ENCODE data around the gene RPS29. TPM values are rescaled to one million over a fixed set of nuclear protein-coding genes. Genes with fewer than 3 reads are reported as not detected.

The RPS29 gene
- total RNA-seq, 2 donors from 2014 or later: 1,499 to 8,459 TPM

DNA sequence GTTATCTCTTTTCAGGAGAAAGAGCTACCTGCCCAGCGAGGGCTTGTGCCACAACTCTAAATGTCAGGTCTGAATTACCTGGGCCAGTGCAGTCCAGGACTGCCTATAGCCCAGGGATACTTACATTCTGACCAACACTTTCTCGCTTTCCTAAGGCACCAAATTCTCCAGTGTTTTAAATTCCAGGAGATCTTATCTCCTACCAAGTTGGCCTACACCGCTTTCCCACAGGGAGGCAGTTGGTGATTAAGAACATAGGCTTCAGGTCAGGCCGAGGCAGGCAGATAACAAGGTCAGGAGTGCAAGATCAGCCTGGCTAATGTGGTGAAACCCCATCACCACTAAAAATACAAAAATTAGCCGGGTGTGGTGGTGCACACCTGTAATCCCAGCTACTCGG, 41.1 kb downstream of the RPS29 start:
- Histone ChIP-seq H3K4me1 (no peaks in the 10 kb centered on the region), H3K36me3 (no peaks in the 10 kb centered on the region), H3K9me3 (no peaks in the 10 kb centered on the region), H3K27ac (no peak overlapping the region), H3K4me3 (no peak overlapping the region), H3K27me3 (no peaks in the 10 kb centered on the region)
- TF ChIP-seq, protein P1, sequence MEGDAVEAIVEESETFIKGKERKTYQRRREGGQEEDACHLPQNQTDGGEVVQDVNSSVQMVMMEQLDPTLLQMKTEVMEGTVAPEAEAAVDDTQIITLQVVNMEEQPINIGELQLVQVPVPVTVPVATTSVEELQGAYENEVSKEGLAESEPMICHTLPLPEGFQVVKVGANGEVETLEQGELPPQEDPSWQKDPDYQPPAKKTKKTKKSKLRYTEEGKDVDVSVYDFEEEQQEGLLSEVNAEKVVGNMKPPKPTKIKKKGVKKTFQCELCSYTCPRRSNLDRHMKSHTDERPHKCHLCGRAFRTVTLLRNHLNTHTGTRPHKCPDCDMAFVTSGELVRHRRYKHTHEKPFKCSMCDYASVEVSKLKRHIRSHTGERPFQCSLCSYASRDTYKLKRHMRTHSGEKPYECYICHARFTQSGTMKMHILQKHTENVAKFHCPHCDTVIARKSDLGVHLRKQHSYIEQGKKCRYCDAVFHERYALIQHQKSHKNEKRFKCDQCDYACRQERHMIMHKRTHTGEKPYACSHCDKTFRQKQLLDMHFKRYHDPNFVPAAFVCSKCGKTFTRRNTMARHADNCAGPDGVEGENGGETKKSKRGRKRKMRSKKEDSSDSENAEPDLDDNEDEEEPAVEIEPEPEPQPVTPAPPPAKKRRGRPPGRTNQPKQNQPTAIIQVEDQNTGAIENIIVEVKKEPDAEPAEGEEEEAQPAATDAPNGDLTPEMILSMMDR (IDR thresholded peaks at IDR 0.05): no peak
- no peak for DNase-seq (ENCODE audit: low spot score)

DNA sequence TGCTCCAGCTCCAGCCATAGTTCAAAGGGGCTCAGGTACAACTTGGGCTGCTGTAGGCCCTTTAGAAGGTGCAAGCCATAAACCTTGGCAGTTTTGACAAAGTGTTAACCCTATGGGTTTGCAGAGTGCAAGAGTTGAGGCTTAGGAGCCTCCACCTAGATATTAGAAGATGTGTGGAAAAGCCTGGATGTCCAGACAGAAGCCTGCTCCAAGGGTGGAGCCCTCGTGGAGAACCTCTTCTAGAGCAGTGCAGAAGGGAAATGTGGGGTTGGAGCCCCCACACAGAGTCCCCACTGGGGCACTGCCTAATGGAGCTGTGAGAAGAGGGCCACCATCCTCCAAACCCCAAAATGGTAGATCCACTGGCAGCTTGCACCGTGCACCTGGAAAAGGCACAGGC, 45.1 kb downstream of the RPS29 start:
- TF ChIP-seq, protein P1 (IDR thresholded peaks at IDR 0.05): no peak
- Histone ChIP-seq H3K9me3 (no peaks in the 10 kb centered on the region), H3K4me3 (no peak overlapping the region), H3K36me3 (no peaks in the 10 kb centered on the region), H3K27me3 (no peaks in the 10 kb centered on the region), H3K4me1 (no peaks in the 10 kb centered on the region), H3K27ac (no peak overlapping the region)
- DNase-seq (ENCODE audit: low spot score): no peak

DNA sequence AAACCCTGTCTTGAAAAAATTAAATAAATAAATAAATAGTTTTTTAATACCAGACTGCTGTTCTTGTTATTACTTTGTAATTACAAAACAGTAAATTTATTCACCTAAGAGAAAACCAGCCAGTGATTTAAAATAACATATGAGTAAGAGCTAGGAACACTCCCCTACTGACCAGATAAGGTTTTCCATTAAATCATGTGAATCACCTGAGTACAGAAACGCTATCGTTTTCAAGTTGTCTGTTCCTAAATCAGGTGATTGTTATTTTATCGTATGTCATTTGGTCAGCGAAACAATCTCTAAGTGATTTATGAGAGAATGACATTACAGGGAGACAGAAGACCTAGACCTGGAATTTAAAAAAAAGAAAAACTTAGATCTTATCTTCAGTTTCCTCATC, 47.3 kb downstream of the RPS29 start:
- no peak overlapping the region for H3K4me3 ChIP-seq
- no peaks in the 10 kb centered on the region for H3K36me3 ChIP-seq
- no peaks in the 10 kb centered on the region for H3K4me1 ChIP-seq
- TF ChIP-seq, protein P1 (IDR thresholded peaks at IDR 0.05): no peak
- no peak overlapping the region for H3K27ac ChIP-seq
- no peaks in the 10 kb centered on the region for H3K9me3 ChIP-seq
- H3K27me3 ChIP-seq: no peaks in the 10 kb centered on the region
- DNase-seq (ENCODE audit: low spot score): no peak

Other genes starting within 250 kb of the RPS29 start
- 1 to 10 TPM; 3.6 to 3.8 TPM for gene LRR1, start 12.6 kb upstream of the RPS29 start, total RNA-seq
- gene RPL36AL, start 34.2 kb upstream of the RPS29 start, total RNA-seq: 100 to 1,000 TPM; 133 to 301 TPM
- gene MGAT2, start 34.4 kb upstream of the RPS29 start, total RNA-seq: 10 to 100 TPM; 15.4 to 22.9 TPM
- gene DNAAF2, start 48.9 kb upstream of the RPS29 start, total RNA-seq: 1 to 10 TPM; 6.3 to 8.9 TPM
- gene POLE2, start 101.8 kb upstream of the RPS29 start, total RNA-seq: 1 to 10 TPM in 1 of 2 donors, not detected in 1; 2.3 TPM
- gene KLHDC1, start 106.7 kb upstream of the RPS29 start, total RNA-seq: 1 to 10 TPM; 5.5 to 9.4 TPM
- gene KLHDC2, start 181.8 kb upstream of the RPS29 start, total RNA-seq: 10 to 100 TPM; 51.1 to 80.3 TPM